Renal cortical epithelial cell (primary cell): ENCODE results near the gene TRRAP. TPM values are rescaled to one million over a fixed set of nuclear protein-coding genes. Genes with fewer than 3 reads are reported as not detected.
A peak's percentile ranks its signal among the peaks of the same experiment; 100 is the strongest.

ENCODE experiments used
- DNase-seq: peaks from one replicate; pipeline ENCODE4 v3.0.0-alpha.2; 2011; ENCODE audit warnings: low read depth
- total RNA-seq: library from RNA; depleted of rRNA; stranded (reverse); fragments of >200 nt; gene quantifications from 2 replicates; pipeline ENCODE4 v1.2.3, GENCODE V29; 2014

The TRRAP gene
- total RNA-seq, 1 donor from 2014 or later = 54.0 TPM

DNA sequence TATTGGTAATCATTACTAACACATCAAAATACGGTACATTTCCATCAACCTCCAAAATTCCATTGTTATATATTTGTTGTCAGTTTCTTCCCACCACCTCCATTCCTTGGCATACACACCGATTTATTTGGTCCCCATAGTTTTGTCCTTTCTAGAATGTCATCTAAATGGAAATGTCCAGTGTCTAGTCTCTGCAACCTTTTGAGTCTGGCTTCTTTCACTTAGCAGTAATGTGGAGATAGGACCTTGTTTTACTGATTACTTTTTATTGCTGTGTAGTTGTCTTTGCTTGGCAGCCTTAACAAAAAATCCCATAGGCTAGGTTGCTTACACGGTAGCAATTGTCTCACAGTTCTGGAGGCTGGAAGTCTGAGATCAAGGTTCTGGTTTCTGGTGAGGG, 22.5 kb downstream of the TRRAP start:
- DNase-seq = no peak

- DNase-seq = no peak
Measured at GRCh38 chr7:98902523-98902922, 24.2 kb downstream of the TRRAP start.

GRCh38 chr7:98903246-98903645, 24.9 kb downstream of the TRRAP start:
- DNase-seq = no peak

GRCh38 chr7:98907570-98907969, 29.2 kb downstream of the TRRAP start:
- DNase-seq = no peak

DNA sequence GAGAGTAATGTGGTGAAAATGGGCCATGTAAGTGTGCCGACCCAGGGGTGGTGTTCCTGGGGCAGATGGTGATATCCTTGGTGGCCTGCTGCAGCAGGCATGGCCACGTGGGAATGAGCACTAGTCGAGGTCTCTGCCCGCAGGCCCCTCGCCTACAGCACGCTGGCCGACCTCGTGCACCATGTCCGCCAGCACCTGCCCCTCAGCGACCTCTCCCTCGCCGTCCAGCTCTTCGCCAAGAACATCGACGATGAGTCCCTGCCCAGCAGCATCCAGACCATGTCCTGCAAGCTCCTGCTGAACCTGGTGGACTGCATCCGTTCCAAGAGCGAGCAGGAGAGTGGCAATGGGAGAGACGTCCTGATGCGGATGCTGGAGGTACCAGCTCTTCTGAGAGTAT, 30.3 kb downstream of the TRRAP start:
- DNase-seq = no peak

DNA sequence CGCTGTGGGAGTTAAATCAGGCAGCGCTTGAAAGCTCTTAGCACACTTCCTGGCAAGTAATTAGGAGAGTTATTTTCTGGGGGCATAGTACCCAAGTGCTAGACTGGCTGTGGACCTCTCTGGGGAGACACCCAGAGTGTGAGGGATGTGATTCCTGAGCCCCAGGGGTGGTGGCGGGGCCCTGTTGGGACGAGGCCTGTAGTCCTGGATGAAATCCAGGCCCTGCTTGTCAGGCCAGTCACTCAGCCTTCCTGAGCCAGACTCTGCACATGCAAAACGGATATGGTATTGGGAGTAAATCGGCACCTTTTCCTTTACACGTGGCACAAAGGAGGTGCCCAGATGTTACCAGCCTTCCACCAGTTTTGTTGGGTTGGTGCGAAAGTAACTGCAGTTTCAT, 31.2 kb downstream of the TRRAP start:
- no peak for DNase-seq

- DNase-seq = no peak
Measured at GRCh38 chr7:98910427-98910826, 32.1 kb downstream of the TRRAP start.

GRCh38 chr7:98911916-98912315, 33.6 kb downstream of the TRRAP start:
- no peak for DNase-seq

GRCh38 chr7:98913026-98913425, 34.7 kb downstream of the TRRAP start:
- no peak for DNase-seq

DNA sequence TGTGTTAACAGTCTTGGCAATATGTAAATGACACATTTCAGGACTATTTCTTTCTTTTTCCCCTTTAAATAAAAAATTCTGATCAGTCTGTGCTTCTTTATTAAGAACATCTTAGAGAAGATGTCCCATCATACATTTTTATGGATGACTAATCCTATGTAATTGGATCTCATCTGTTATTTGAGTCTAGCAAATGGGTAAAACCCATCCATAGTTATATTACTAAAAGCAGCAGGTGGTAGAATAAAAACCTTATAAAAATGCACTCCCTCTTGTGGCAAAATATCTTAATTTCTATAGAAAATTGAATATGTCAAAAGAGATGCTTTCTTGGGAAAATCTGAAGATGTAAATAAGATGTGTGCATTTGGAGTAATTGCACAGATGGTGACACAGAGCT, 35.3 kb downstream of the TRRAP start:
- no peak for DNase-seq

DNA sequence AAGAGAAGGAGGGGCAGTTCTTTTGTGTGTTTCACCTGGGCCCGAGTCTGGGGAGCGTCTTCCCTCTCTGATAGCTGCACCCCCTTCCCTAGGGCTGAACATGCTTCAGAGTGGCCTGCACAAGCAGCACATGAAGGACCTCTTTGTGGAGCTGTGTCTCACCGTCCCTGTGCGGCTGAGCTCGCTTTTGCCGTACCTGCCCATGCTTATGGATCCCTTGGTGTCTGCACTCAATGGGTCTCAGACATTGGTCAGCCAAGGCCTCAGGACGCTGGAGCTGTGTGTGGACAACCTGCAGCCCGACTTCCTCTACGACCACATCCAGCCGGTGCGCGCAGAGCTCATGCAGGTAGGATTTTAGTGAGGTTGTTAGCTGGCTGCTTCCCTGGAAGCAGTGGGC, 39.0 kb downstream of the TRRAP start:
- no peak for DNase-seq

DNA sequence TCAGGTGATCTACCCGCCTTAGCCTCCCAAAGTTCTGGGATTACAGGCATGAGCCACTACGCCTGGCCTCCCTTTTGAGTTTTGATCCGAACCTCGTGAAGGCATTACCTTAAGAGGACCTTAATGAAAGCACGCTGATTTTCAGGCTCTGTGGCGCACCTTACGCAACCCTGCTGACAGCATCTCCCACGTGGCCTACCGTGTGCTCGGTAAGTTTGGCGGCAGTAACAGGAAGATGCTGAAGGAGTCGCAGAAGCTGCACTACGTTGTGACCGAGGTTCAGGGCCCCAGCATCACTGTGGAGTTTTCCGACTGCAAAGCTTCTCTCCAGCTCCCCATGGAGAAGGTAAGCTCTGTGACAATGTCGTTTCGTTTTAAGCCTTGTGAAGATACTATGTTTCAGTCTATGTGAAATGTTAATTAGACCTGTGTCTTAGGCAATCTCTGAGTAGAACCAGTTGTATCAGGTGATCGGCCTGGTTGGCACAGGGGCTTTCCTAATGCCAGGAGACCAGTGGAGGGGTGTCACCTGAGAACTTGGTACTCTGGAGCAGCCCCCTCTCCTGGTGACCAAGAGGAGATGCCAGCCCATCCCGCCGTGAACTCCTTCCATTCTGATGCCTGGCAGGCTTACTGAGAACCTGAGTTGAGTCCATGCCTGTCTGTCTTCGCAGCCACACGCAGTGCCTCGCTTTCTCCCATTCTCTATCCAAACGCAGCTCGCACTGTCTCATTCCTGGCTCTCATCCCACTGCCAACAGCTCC, 43.5 kb downstream of the TRRAP start:
- DNase-seq = no peak

DNA sequence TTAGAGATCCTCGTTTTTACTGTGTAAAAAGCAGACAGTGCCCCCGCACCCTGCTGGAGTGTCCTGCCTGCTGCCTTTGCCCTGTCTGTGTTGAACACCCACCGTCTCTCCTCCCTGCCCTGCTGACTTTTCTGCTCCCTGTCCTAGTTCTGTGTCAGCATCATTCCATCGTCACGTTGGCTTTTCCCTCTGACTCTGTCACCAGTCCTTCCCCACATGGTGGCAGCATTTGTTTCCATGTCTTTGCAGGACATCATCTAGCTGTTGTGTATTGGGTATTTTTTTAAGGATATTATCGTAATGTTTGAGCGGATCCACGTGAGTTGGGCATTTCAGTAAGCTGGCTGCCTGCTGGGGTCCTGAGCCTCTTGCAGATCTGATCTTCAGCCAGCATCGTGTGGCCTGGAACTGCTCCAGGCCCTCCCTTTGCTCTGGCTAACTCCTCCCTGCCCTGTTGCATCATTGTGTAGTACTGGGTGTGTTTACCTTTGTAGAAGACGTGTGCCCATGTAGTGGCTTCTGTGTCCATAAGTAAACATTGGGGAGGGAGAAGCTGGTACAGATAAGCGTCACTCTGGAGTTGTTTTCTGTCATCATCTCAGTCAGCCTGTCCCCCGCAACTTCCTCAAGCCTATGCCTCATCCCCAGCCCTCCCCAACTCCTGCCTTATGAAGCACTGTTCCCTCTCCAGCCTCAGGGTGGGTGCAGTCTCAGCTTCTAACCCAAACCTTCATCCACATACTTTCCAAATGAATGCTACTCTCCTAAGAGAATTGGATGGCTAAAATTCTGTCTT, 44.3 kb downstream of the TRRAP start:
- peak; percentile 16 for DNase-seq

DNA sequence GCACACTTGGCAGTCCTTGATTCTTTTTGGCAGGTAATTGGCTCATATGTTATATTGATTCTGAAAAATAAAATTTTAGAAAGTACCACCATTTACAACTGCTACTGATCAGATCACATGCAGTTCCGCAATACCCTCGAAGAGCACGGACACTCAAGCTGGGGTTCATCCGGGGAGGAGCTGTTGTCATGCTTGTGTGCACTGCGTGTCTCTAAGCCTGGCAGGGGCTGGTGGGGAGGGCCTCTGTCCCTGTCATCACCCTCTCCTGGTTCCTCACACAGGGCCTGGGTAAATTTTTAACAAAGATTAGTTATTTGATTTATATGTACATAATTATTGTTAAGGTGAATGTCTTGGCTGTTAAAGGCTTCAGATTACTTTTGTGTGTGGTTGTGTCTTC, 45.2 kb downstream of the TRRAP start:
- no peak for DNase-seq

- DNase-seq = no peak
Measured at GRCh38 chr7:98927125-98927524, 48.8 kb downstream of the TRRAP start.

DNA sequence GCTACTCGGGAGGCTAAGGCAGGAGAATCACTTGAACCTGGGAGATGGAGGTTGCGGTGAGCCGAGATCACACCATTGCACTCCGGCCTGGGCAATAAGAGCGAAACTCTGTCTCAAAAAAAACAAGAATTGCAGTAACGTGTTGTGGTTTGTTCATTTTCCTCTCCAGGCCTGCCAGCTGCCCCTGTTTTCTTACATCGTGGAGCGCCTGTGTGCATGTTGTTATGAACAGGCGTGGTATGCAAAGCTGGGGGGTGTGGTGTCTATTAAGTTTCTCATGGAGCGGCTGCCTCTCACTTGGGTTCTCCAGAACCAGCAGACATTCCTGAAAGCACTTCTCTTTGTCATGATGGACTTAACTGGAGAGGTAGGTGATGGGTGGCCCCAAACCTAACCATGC, 52.1 kb downstream of the TRRAP start:
- no peak for DNase-seq

DNA sequence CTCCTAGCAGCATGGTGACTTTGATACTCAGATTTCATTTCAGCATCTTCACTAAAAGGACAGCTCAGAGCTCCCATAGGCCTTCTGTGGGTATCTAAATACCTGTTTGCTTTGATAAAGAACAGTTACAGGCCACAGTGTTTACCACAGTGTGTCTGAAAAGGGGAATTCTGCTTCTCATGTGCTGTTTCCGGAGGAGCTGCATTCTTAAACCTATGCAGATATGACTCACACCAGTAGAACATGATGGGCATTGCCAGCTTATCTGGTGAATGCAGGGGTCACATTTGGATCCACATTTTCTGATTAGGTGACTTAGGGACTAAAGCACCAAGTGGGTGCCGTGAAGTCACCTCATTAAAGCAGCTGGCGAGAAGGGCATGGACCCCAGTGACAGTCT, 52.6 kb downstream of the TRRAP start:
- no peak for DNase-seq

DNA sequence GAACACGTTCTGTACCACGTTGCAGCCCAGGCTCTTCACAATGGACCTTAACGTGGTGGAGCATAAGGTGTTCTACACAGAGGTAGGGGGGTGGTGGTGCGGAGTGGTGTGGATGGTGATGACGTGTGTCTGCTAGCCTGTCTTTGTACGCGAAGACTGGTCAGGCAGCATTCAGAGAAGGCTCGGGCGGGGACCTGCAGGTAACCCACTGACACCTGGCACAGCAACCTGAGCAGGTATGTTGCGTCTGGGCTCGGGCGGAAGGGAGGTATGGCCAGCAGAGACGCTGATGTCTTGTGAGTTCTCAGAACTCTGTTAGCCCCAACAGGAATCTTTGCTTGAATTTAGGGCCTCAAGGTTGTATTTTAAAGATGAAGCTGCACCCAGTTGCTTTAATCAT, 55.0 kb downstream of the TRRAP start:
- DNase-seq = no peak

DNA sequence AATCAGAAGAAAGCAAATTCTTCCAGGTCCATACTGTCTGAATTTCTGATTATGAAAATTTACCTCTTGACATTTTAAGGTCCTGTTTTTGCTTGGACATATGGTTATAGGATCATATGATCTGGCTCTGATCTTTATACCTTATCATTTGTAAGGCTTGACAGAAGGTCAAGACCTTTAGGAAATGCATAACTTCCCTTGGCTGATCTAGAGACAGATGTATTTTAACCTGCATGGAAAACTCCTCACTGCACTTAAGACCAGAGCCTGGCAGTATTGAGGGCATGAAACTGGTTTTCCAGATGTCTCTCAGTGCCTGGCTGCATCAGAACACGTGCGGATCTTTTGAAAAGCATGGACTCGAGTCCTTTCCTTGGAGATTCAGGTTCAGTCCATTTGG, 55.9 kb downstream of the TRRAP start:
- no peak for DNase-seq

- DNase-seq = no peak
Measured at GRCh38 chr7:98935811-98936210, 57.5 kb downstream of the TRRAP start.

DNA sequence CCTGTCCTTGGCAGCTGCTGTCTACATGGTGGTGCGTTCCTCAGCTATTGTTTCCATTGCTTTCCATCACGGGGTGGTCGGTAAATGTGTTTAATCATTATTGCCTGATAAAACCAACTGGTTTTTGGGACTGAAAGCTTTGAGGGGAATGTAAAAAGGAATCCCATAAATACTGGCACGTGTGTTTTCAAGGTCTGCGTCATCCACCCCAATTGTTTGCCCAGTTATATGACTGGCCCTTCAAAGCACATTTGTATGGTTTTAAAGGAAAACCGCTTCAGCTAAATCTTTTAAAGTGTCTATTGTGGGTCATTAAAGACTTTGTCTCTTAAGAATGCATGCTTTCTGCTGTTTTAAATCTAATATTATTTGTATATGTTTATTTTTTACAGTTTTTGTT, 65.0 kb downstream of the TRRAP start:
- no peak for DNase-seq

DNA sequence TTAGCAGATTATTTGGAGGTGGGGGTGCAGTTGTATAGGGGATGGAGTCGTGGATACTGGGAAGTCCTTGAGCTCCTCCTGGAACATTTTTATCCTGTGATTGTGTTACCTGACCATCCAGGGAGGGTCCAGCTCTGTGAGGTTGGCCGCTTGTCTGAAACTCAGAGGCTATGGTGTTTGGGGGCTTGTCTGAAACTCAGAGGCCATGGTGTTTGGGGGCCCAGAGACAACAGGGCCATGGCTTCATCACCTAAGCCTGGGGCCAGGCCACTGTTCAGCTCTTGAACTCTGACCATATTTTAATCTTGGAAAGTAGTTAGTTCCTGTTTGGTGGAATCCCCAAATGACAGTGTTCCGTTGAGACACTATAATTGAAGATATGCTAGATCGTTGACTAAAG, 66.1 kb downstream of the TRRAP start:
- no peak for DNase-seq

GRCh38 chr7:98945852-98946251, 67.5 kb downstream of the TRRAP start:
- no peak for DNase-seq
